Bronchial epithelial cell (primary cell): Measurements from ENCODE around the gene CTDSPL. TPM values are rescaled to one million over a fixed set of nuclear protein-coding genes. Genes with fewer than 3 reads are reported as not detected.
A peak's percentile ranks its signal among the peaks of the same experiment; 100 is the strongest.

Experiments
- DNase-seq: peaks from one replicate; pipeline ENCODE4 v3.0.0-alpha.2; 2010; ENCODE audit warnings: low read depth
- FAIRE-seq: peaks from 2 replicates; lab custom pipeline; 2011; peaks lifted over from hg19 to GRCh38; lab: Jason Lieb, UNC
- H3K27me3 ChIP-seq: 2 replicates; pipeline ENCODE4 v1.5.1; 2011; ENCODE audit warnings: low read length; ENCODE audit not compliant: control insufficient read depth, insufficient read depth
- H3K36me3 ChIP-seq: 2 replicates; pipeline ENCODE4 v1.5.1; 2011; ENCODE audit warnings: low read length; ENCODE audit not compliant: control insufficient read depth, insufficient read depth
- H3K4me3 ChIP-seq: 2 replicates; pipeline ENCODE4 v1.5.1; 2011; ENCODE audit warnings: mild to moderate bottlenecking, low read depth, low read length, control low read depth
- total RNA-seq: library from RNA; depleted of rRNA; stranded (reverse); fragments of >200 nt; gene quantifications from 2 replicates; pipeline ENCODE4 v1.2.1, GENCODE V29; 2014
- TF ChIP-seq, protein P1 (sequence below): IDR thresholded peaks from 2 replicates; pipeline ENCODE4 v1.5.1; 2011; ENCODE audit warnings: mild to moderate bottlenecking, moderate library complexity, low read length, control low read depth, inconsistent platforms; ENCODE audit not compliant: insufficient read depth, severe bottlenecking

Gene CTDSPL
- total RNA-seq, 1 donor from 2014 or later, result 80.6 TPM

GRCh38 chr3:37825744-37826400 lies 35.8 kb upstream of the CTDSPL start:
- DNase-seq, result peak; percentile 24

DNA sequence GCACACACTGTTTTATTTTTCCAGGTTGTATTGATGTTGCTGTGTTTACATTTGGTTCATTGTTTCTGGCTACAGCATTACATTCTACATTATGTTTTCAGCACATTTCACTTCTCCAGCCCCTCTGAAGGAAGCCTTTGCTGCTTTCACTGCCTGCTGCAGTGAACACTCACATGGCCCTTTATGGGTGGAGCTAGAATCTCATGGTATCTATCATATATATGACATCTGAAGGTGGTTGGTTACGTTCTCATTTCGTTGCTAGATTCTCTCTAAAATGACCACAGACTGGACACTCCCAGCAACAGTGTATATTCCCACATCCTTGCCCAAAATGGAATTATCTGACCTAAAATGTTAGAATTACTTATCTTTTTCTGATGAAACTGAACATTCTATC lies 35.2 kb upstream of the CTDSPL start:
- DNase-seq (no peak), FAIRE-seq (no peak)
- H3K36me3 ChIP-seq, result no peaks in the 10 kb centered on the region
- TF ChIP-seq, protein P1, sequence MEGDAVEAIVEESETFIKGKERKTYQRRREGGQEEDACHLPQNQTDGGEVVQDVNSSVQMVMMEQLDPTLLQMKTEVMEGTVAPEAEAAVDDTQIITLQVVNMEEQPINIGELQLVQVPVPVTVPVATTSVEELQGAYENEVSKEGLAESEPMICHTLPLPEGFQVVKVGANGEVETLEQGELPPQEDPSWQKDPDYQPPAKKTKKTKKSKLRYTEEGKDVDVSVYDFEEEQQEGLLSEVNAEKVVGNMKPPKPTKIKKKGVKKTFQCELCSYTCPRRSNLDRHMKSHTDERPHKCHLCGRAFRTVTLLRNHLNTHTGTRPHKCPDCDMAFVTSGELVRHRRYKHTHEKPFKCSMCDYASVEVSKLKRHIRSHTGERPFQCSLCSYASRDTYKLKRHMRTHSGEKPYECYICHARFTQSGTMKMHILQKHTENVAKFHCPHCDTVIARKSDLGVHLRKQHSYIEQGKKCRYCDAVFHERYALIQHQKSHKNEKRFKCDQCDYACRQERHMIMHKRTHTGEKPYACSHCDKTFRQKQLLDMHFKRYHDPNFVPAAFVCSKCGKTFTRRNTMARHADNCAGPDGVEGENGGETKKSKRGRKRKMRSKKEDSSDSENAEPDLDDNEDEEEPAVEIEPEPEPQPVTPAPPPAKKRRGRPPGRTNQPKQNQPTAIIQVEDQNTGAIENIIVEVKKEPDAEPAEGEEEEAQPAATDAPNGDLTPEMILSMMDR, result no peak
- H3K4me3 ChIP-seq, result no peak overlapping the region
- H3K27me3 ChIP-seq, result no peaks in the 10 kb centered on the region

More at GRCh38 chr3:37825744-37826400, 35.8 kb upstream of the CTDSPL start:
- no peak for FAIRE-seq
- Histone ChIP-seq H3K36me3 (no peaks in the 10 kb centered on the region), H3K4me3 (no peak overlapping the region), H3K27me3 (no peaks in the 10 kb centered on the region)
- TF ChIP-seq, protein P1, result no peak

- H3K4me3 ChIP-seq, result no peak overlapping the region
- TF ChIP-seq, protein P1, result no peak
- H3K27me3 ChIP-seq, result no peaks in the 10 kb centered on the region
- DNase-seq, result no peak
- FAIRE-seq, result no peak
- no peaks in the 10 kb centered on the region for H3K36me3 ChIP-seq
Measured at GRCh38 chr3:37826933-37827332, 34.7 kb upstream of the CTDSPL start.

DNA sequence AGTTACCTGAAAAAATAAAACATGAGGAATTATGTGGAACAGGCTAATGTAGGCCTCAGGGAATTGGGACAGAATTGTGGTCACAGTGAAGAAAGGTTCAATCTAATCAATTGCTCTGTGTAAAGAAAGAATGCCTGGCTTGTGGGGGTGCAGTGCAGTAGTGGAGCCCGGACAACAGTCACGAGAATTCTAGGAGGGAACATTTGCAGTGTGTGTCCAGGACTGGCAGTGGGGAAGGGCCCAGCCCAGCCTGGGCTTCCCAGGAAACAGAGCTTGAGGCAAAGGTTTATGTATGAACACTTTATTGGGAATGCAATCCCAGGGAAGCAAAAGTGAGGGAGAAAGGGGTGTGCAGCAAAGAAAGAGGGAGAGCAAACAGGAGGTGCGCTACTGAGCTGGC lies 29.2 kb upstream of the CTDSPL start:
- FAIRE-seq, result no peak
- TF ChIP-seq, protein P1, result no peak
- Histone ChIP-seq H3K27me3 (no peaks in the 10 kb centered on the region), H3K4me3 (no peak overlapping the region), H3K36me3 (peaks cover 2% of the 10 kb centered on the region)
- DNase-seq, result no peak

DNA sequence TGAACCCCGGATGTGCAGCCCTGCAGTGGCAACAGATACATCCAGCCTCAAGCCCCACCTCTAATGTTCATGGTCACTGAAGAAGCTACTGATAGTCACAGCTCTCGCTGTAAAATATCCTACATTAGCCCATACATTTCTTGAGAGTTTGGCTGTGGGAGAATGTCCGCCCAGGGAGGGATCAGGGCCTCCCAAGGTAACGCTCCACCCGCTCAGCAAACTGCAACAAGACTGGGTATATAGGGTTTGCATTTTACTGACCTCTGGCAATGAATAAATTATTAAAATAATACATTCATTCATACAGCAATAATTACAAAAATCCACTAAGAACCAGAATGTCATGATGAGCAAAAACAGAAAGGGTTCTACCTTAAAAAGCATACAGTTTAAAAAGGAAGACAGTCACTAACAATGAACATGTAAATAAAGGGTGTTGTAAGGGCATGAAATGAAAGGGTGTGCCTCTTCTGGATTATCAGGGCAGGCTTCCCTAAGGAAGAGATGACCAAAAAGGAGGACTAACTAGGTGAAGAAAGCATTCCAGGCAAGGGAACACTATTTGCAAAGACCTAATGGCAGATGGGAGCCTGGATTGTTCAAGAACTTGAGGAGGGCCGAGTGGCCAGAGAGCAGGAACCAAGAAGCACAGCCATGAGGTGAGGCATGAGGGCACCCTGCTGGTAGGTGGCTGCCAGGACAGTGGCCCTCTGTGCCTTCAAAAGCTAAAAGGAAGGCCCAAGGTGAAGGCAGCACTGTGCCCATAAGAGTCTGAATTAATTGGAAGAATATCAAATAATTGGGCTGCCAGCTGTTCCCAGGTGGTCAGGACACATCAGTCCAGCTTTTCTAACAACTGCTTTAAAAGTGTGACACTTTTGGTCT lies 28.1 kb upstream of the CTDSPL start:
- Histone ChIP-seq H3K27me3 (no peaks in the 10 kb centered on the region), H3K36me3 (peaks cover 2% of the 10 kb centered on the region), H3K4me3 (no peak overlapping the region)
- TF ChIP-seq, protein P1, result peak; percentile 41
- FAIRE-seq (no peak), DNase-seq (no peak)
